GM21528 (cell line): ENCODE data around the gene BNC2.
"Not testable (repeated sequence)": the region's sequence is repeated elsewhere in the genome, so short reads cannot be mapped to it uniquely, and the experiment has no call there.

Experiments
- ATAC-seq: cut with Tn5 transposase; IDR thresholded peaks from one replicate; pipeline ENCODE4 v1.9.1; 2021; ENCODE audit warnings: mild to moderate bottlenecking, moderate library complexity; ENCODE audit not compliant: unreplicated experiment, low FRiP score

BNC2 gene

DNA sequence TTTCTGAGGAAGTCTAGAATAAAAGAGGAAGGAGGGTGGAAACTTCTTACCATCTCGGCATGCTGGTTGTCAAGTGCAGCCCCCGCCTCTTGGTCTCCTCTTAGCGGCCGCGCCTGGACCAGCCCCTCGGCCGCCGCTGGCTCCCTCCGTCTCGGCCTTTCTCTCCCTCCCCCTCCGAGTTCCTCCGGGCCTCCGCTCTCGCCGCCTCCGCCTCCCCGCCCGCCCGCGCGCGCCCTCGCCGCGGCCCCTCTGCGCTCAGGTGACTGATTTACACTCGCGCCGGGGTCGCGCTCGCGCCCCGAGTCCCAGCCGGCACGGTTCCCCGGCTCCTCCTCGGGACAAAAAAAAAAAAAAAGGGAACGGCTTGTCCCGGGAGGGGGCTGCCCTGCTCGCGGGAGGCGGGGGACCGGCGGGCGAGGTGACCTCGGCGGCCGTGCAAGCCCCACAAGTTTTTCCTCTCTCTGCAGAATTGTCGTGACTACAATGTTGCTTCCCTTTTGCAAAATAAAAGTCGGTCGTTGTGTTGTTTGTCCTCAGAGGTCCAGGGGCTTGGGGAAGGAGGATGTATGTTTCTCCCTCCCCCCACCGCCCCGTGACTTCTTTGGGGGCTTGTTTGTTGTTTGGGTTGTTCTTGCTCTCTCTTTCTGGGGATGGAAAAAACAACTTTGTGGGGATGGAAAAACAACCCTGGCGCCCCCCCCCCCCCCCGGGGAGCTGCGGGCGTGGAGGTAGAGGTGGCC, at the start of gene BNC2:
BNC2 (minus strand) TSS at position 75 of the 740 bp plus-strand sequence; CDS start at position 53, 22 bp downstream.
- no peak for ATAC-seq

DNA sequence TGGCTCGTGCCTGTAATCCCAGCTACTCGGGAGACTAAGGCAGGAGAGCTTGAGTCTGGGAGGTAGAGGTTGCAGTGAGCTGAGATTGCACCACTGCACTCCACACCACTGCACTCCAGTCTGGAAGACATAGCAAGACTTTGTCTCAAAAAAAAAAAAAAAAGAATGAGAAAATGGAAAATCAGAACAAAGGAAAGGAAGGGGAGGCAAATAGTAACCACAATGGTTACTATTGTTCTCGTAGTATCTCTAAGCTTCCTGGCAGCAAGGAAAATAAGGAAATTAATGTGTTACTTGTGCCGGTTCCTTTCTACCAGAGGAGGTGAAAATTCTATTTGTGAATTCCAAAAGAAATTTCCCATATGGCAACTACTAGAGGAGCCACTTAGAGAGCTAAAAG, 48.5 kb upstream of the BNC2 start:
- no peak for ATAC-seq

GRCh38 chr9:16915126-16915831, 44.8 kb upstream of the BNC2 start:
- no peak for ATAC-seq

GRCh38 chr9:16912197-16912596, 41.7 kb upstream of the BNC2 start:
- ATAC-seq = no peak

DNA sequence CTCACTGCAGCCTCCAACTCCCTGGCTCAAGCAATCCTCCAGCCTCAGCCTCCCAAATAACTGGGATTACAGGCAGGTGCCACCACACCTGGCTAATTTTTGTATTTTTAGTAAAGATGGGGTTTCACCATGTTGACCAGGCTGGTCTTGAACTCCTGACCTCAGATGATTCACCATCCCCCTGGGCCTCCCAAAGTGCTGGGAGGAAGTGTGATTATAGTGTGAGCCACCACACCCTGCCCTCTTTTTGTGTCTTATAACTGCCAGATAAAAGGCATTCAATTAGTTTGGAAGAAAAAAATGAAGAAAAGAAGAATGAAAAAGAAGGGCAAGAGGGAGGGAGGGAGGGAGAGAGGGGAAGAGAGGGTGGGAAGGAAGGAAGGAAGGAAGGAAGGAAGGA, 37.7 kb upstream of the BNC2 start:
- ATAC-seq = not testable (repeated sequence)

- no peak for ATAC-seq
Measured at GRCh38 chr9:16904655-16905054, 34.2 kb upstream of the BNC2 start.

- no peak for ATAC-seq
Measured at GRCh38 chr9:16901590-16901989, 31.1 kb upstream of the BNC2 start.

DNA sequence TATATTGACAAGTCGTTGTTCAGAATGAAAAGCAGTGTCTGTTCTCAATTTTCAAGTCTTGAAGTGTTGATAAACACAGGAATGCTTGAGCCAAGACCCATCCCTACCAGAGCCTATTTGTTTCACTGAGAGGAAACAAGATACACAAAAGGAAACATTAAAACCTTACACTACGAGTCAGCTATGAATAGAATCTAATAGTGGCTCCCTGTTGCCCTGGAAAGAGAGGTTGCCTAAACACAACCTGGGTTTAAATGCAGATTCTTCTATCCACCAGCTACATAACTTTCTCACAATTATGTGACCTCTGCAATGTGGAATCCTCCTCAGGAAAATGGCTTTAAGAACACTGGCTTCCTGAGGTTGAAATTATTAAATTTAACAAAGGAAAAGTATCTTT, 29.1 kb upstream of the BNC2 start:
- ATAC-seq = no peak

DNA sequence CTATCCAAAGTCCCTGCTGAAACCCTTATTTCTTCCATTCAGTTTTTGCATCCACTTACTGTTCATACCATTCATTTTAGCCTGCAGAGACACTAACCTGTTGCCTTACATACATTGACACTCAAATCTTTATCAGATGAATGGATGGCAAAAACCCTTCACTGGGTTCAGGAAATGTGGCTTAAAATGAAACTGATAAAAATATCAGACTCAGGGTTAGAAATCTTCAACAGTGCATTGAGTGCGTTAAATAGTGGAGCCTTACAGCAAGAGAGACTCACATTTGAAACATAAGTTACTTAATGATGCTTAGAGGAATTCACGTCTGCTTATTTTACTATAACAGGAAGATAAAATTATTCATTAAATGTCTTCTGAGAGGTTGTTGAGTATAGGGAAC, 28.0 kb upstream of the BNC2 start:
- no peak for ATAC-seq

GRCh38 chr9:16888594-16888993, 18.1 kb upstream of the BNC2 start:
- ATAC-seq = no peak

DNA sequence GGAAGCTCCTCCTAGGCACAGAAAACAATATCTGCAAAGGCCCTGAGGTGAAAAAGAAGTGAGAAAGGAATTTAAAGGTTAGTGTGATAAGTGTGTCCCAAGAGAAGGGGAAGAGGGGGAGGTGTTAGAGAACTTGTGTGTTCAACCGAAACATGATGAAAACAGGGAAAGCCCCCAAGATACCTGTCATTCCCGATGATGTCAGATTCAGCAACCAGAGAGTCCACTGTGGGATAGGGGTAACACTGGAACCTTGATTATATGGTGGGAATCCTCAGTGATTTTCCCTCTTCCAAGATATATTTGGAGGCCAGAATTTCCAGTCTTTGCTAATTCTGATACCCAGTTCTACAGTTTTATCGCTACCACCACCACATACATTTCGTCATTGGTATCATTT, 15.5 kb upstream of the BNC2 start:
- ATAC-seq = no peak

DNA sequence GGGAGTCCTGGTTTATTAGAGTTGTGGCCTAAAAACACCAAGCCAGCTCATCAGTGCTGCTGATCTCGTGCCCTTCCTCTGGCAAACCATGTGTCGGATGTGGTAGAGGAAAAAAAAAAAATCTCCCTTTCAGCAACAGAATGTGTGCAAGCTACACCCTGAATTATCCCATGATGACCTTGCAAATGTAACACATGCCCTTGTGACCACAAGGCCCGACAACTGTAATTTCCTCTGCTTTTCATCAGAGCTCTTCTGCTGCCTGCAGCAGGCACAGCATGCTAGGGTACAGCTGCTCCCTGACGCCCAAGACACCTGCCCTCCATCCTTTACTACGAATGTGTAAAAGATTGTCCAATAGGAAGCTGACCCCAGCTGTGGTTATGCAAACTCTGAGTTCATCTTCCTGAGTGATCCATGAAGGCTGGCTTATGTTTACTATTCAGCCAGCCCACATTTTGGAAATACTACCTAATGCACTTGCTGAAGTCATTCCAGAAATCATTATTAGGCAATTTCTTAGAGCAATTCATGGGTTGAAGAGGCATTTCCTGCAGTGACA, 14.6 kb upstream of the BNC2 start:
- no peak for ATAC-seq

GRCh38 chr9:16884373-16884772, 13.9 kb upstream of the BNC2 start:
- no peak for ATAC-seq

GRCh38 chr9:16883586-16883985, 13.1 kb upstream of the BNC2 start:
- no peak for ATAC-seq

DNA sequence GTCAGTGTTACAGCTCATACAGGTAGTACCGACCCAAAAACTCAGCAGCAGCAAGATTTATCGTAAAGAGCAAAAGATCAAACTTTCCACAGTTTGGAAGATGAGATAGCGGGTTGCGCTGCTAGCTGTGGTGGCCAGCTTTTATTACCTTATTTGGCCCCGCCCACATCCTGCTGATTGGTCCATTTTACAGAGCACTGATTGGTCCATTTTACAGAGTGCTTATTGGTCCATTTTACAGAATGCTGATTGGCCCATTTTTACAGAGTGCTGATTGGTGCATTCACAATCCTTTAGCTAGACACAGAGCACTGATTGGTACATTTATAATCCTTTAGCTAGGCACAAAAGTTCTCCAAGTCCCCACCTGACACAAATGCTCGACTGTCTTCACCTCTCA, 12.0 kb upstream of the BNC2 start:
- ATAC-seq = not testable (repeated sequence)

DNA sequence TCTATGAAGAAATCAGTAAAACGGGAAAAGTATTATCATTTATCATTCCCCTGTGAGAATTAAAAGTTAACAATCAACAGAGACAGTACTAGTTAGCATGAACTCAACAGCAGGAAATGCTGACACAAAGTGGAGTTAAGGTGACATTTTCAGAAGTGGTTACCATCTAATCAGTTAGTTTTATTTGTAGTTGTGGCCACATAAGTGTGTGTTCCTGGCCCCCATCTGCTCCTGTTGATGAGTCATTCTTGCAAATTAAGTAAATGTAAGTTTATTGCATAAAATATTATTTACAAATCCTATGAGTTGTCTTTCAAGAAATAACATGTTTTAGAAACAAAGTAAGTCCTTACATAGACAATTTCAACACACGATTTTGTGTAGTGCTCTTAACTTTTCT, 8.9 kb upstream of the BNC2 start:
- no peak for ATAC-seq

DNA sequence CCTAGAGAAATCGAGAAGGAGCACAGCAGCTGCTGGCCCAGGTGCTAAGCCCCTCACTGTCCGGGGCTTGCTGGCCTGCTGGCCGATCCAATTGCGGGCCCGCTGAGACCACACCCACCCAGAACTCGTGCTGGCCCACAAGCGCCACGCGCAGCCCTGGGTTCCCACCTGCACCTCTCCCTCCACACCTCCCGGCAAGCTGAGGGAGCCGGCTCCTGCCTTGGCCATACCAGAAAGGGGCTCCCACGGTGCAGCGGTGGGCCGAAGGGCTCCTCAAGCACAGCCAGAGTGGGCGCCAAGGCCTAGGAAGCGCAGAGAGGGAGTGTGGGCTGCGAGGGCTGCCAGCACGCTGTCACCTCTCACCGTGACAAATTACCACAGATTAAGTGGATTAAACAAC, 6.8 kb upstream of the BNC2 start:
- no peak for ATAC-seq

DNA sequence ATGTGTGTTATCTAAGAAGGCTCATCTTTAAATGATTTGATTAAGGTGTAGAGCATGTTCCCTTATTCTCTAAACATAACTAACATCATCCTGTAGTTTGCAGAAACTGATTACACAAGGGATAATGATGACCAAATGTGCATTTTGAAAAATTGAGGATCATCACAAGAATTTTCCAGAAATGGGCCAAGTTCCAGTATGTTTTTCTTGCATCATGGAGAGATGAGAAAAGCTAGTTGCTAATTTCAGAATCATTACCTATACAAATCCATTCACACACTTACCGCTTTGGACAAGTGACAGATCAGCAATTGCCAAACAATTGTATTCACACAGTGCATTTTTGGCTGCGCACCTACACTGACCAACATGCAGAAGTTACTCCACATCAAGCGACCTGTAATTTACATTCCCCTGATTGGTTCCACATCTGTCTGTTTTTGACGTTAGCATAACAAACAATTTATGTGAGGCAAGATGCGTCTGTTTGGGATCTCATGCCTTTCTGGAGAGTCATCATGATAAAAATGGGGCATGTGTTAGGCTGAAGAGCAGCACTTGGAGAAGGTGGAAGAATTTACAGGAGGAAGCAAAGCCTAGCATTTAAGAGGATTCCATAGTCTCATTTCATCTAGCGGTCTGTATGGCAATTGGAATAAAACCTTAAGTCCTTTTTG, 2.8 kb upstream of the BNC2 start:
- ATAC-seq = no peak

DNA sequence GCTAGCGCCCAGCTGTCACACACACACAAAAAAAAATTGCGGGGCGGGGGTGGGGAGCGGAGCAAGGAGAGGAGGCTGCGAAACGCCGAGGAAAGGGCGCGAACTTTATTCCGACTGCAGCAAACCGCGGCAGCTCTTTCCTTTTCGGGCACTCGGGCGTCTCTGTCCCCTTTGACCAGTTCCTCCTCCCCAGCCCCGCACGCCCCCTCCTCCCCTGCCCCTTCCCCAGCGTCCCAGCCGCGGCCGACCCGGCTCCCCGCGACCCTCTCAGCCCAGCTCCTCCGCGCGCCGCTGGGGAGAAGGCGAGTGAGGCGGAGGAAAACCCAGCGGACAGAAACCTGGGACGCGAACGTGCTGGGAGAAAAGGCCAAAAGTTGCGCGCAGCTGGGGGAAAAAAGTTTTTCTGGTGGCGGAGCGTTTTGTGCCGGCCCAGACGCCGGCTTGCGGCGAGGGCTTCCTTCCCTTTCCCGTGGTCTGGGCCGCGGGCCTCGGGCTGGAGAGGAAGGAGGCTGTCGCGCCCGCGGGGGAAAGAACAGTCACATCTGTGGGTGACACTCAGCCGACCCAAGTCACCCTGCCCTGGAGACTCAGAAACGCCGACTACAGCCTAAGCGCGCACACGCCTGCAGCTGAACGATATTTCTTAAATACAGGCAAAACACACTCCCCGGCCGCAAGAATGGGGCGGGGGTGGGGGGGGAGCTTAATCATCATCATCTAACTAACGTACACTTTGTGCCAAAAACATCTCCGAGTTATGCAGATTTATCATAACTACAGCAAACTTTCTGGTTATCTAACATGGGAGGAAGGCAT, 1.1 kb upstream of the BNC2 start:
- no peak for ATAC-seq

GRCh38 chr9:16869882-16870595, 431 bp downstream of the BNC2 start:
- no peak for ATAC-seq
